ENCODE measurements around the gene LRRC63.

The LRRC63 gene

DNA sequence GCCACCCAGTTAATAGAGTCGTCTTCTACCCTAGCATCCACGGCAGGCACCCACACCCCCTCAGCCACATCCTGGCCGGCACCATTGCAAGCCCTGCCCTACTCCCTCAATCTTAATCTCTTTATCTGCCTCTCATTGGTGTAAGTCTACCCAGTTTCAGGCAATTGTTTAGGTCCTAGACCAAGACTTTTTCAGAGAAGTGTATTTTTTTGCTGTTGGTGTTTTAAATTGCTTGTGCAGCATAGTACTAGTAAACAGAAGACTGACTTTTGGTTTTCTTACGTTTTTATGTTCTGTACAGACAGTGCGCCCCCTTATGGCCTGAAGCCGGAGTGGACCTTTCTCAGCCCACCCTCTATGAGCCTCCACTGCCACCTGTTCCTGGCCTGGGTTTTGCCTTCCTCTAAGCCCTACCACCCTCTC, 27.4 kb upstream of the LRRC63 start:
- no peak overlapping the region for H3K27ac ChIP-seq (replicated peaks; ENCODE audit: low read length)
- H2BK5ac ChIP-seq (ENCODE audit: low read length) = no peak overlapping the region
- DNase-seq (ENCODE audit: low spot score) = no peak
- H3K4ac ChIP-seq (ENCODE audit: low read length) = no peak overlapping the region
- no peak overlapping the region for H3K9ac ChIP-seq (ENCODE audit: low read depth, low read length, poor library complexity)
- no peak overlapping the region for H2BK12ac ChIP-seq (ENCODE audit: low read length)
- H3K18ac ChIP-seq (ENCODE audit: low read length) = no peak overlapping the region
- no peak overlapping the region for H4K91ac ChIP-seq (ENCODE audit: low read depth, low read length, poor library complexity)
- peak overlapping the region; percentile 24 for H2AFZ ChIP-seq (ENCODE audit: low read length)
- no peak overlapping the region for H3K14ac ChIP-seq (ENCODE audit: low read length)
- H3K23ac ChIP-seq (ENCODE audit: low read depth, low read length, poor library complexity) = no peak overlapping the region
- H2BK15ac ChIP-seq (ENCODE audit: low read length) = no peak overlapping the region
- no peak overlapping the region for H4K8ac ChIP-seq (ENCODE audit: low read depth, low read length)
- no peak overlapping the region for H3K4me3 ChIP-seq (ENCODE audit: low read length in 2 of 2)
- no peaks in the 10 kb centered on the region for H3K27me3 ChIP-seq (ENCODE audit: control insufficient read depth in 3 of 3, insufficient read depth in 3 of 3, low read depth in 1 of 3, low read length in 3 of 3)
- no peaks in the 10 kb centered on the region for H3K79me1 ChIP-seq (ENCODE audit: low read depth, low read length)
- no peaks in the 10 kb centered on the region for H3K9me3 ChIP-seq (replicated peaks in 1 of 2; ENCODE audit: control insufficient read depth in 2 of 2, insufficient read depth in 1 of 2, low read depth in 1 of 2, low read length in 2 of 2)
- no peak overlapping the region for H2BK120ac ChIP-seq (ENCODE audit: low read depth, low read length)
- H3K36me3 ChIP-seq (replicated peaks in 1 of 2; ENCODE audit: control insufficient read depth in 2 of 2, insufficient read depth in 2 of 2, low read length in 2 of 2) = no peaks in the 10 kb centered on the region
- no peaks in the 10 kb centered on the region for H3K4me1 ChIP-seq (ENCODE audit: control insufficient read depth in 2 of 2, insufficient read depth in 1 of 2, low read depth in 1 of 2, low read length in 2 of 2)
- H3K4me2 ChIP-seq (ENCODE audit: insufficient read depth, low read length, poor library complexity, severe bottlenecking) = no peak overlapping the region
- no peak overlapping the region for H2AK5ac ChIP-seq (ENCODE audit: low read depth, low read length)
- WGBS, 2 donors (ENCODE audit: extremely low coverage in 2 of 2, insufficient read length in 2 of 2, insufficient replicate concordance in 1 of 2) = no CpG with 5 or more reads among the region's 6 CpGs

DNA sequence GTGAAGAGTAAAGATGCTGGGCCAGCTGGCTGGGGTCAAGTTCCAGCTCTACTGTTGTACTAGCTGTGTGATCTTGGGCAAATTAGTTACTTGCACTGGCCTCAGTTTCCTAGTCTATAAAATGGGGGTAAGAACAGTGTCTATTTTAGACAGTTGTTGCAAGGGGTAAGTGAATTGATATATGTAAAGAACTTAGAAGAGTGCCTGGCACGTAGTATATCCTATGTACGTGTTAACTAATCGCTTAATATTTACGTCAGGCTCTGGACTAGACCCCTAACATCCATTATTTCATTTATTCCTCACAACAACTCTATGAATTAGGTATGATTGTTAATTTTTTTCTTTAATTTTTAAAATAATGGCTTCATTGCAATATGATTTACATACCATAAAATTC, 26.1 kb upstream of the LRRC63 start:
- Histone ChIP-seq H2AFZ (ENCODE audit: low read length) (no peak overlapping the region), H3K27ac (replicated peaks; ENCODE audit: low read length) (no peak overlapping the region), H3K4me1 (ENCODE audit: control insufficient read depth in 2 of 2, insufficient read depth in 1 of 2, low read depth in 1 of 2, low read length in 2 of 2) (no peaks in the 10 kb centered on the region), H4K8ac (ENCODE audit: low read depth, low read length) (no peak overlapping the region), H3K4me2 (ENCODE audit: insufficient read depth, low read length, poor library complexity, severe bottlenecking) (no peak overlapping the region), H3K18ac (ENCODE audit: low read length) (no peak overlapping the region), H2AK5ac (ENCODE audit: low read depth, low read length) (no peak overlapping the region), H2BK120ac (ENCODE audit: low read depth, low read length) (no peak overlapping the region), H2BK5ac (ENCODE audit: low read length) (no peak overlapping the region), H2BK15ac (ENCODE audit: low read length) (no peak overlapping the region), H3K9ac (ENCODE audit: low read depth, low read length, poor library complexity) (no peak overlapping the region), H3K27me3 (ENCODE audit: control insufficient read depth in 3 of 3, insufficient read depth in 3 of 3, low read depth in 1 of 3, low read length in 3 of 3) (no peaks in the 10 kb centered on the region), H3K36me3 (replicated peaks in 1 of 2; ENCODE audit: control insufficient read depth in 2 of 2, insufficient read depth in 2 of 2, low read length in 2 of 2) (no peaks in the 10 kb centered on the region), H3K79me1 (ENCODE audit: low read depth, low read length) (no peaks in the 10 kb centered on the region), H3K23ac (ENCODE audit: low read depth, low read length, poor library complexity) (no peak overlapping the region), H4K91ac (ENCODE audit: low read depth, low read length, poor library complexity) (no peak overlapping the region), H3K4me3 (ENCODE audit: low read length in 2 of 2) (no peak overlapping the region), H3K14ac (ENCODE audit: low read length) (no peak overlapping the region), H3K4ac (ENCODE audit: low read length) (no peak overlapping the region), H3K9me3 (replicated peaks in 1 of 2; ENCODE audit: control insufficient read depth in 2 of 2, insufficient read depth in 1 of 2, low read depth in 1 of 2, low read length in 2 of 2) (no peaks in the 10 kb centered on the region), H2BK12ac (ENCODE audit: low read length) (no peak overlapping the region)
- WGBS, 2 donors (ENCODE audit: extremely low coverage in 2 of 2, insufficient read length in 2 of 2, insufficient replicate concordance in 1 of 2) = no CpG with 5 or more reads among the region's 4 CpGs
- no peak for DNase-seq (ENCODE audit: low spot score)

- Histone ChIP-seq H2AK5ac (ENCODE audit: low read depth, low read length) (no peak overlapping the region), H3K4me2 (ENCODE audit: insufficient read depth, low read length, poor library complexity, severe bottlenecking) (no peak overlapping the region), H3K36me3 (replicated peaks in 1 of 2; ENCODE audit: control insufficient read depth in 2 of 2, insufficient read depth in 2 of 2, low read length in 2 of 2) (no peaks in the 10 kb centered on the region), H3K79me1 (ENCODE audit: low read depth, low read length) (no peaks in the 10 kb centered on the region), H3K4me3 (ENCODE audit: low read length in 2 of 2) (no peak overlapping the region), H3K27ac (replicated peaks; ENCODE audit: low read length) (no peak overlapping the region), H2AFZ (ENCODE audit: low read length) (no peak overlapping the region), H3K9ac (ENCODE audit: low read depth, low read length, poor library complexity) (no peak overlapping the region), H3K27me3 (ENCODE audit: control insufficient read depth in 3 of 3, insufficient read depth in 3 of 3, low read depth in 1 of 3, low read length in 3 of 3) (no peaks in the 10 kb centered on the region), H3K4me1 (ENCODE audit: control insufficient read depth in 2 of 2, insufficient read depth in 1 of 2, low read depth in 1 of 2, low read length in 2 of 2) (no peaks in the 10 kb centered on the region), H3K18ac (ENCODE audit: low read length) (no peak overlapping the region), H2BK120ac (ENCODE audit: low read depth, low read length) (no peak overlapping the region), H3K23ac (ENCODE audit: low read depth, low read length, poor library complexity) (no peak overlapping the region), H2BK12ac (ENCODE audit: low read length) (no peak overlapping the region), H2BK15ac (ENCODE audit: low read length) (no peak overlapping the region), H3K4ac (ENCODE audit: low read length) (no peak overlapping the region), H2BK5ac (ENCODE audit: low read length) (no peak overlapping the region), H3K9me3 (replicated peaks in 1 of 2; ENCODE audit: control insufficient read depth in 2 of 2, insufficient read depth in 1 of 2, low read depth in 1 of 2, low read length in 2 of 2) (no peaks in the 10 kb centered on the region), H4K91ac (ENCODE audit: low read depth, low read length, poor library complexity) (no peak overlapping the region), H4K8ac (ENCODE audit: low read depth, low read length) (no peak overlapping the region), H3K14ac (ENCODE audit: low read length) (no peak overlapping the region)
- no CpG with 5 or more reads among the region's 1 CpG for WGBS, 2 donors (ENCODE audit: extremely low coverage in 2 of 2, insufficient read length in 2 of 2, insufficient replicate concordance in 1 of 2)
- DNase-seq (ENCODE audit: low spot score) = no peak
Observed at GRCh38 chr13:46192412-46192811, 19.3 kb upstream of the LRRC63 start.

DNA sequence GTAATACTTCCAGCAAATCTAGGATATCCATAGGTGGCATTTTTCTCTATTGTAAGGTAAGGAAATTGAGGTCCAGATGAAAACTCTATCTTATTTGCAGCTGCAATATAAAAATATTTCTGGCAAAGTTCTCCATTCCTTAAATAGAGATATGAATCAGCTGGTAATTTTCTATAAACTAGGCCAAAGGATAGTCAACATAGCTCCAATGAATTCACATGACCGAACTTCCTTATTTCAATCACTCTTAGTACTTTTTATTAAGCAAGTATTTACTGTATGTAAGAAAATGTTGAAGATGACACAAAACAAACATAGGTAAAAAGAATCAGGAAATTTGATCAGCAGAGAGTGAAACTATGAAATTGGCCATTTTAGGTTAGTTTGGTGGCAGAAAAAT, 16.7 kb upstream of the LRRC63 start:
- Histone ChIP-seq H2BK15ac (ENCODE audit: low read length) (no peak overlapping the region), H2BK5ac (ENCODE audit: low read length) (no peak overlapping the region), H3K9me3 (replicated peaks in 1 of 2; ENCODE audit: control insufficient read depth in 2 of 2, insufficient read depth in 1 of 2, low read depth in 1 of 2, low read length in 2 of 2) (no peaks in the 10 kb centered on the region), H3K23ac (ENCODE audit: low read depth, low read length, poor library complexity) (no peak overlapping the region), H3K36me3 (replicated peaks in 1 of 2; ENCODE audit: control insufficient read depth in 2 of 2, insufficient read depth in 2 of 2, low read length in 2 of 2) (no peaks in the 10 kb centered on the region), H3K18ac (ENCODE audit: low read length) (no peak overlapping the region), H4K8ac (ENCODE audit: low read depth, low read length) (no peak overlapping the region), H2BK12ac (ENCODE audit: low read length) (no peak overlapping the region), H3K4me3 (ENCODE audit: low read length in 2 of 2) (no peak overlapping the region), H3K14ac (ENCODE audit: low read length) (no peak overlapping the region), H3K9ac (ENCODE audit: low read depth, low read length, poor library complexity) (no peak overlapping the region), H2AK5ac (ENCODE audit: low read depth, low read length) (no peak overlapping the region), H3K27me3 (ENCODE audit: control insufficient read depth in 3 of 3, insufficient read depth in 3 of 3, low read depth in 1 of 3, low read length in 3 of 3) (peaks cover 0 to 5% (median 0%) of the 10 kb centered on the region in 3 experiments), H2BK120ac (ENCODE audit: low read depth, low read length) (no peak overlapping the region), H3K79me1 (ENCODE audit: low read depth, low read length) (no peaks in the 10 kb centered on the region), H3K27ac (replicated peaks; ENCODE audit: low read length) (no peak overlapping the region), H2AFZ (ENCODE audit: low read length) (no peak overlapping the region), H3K4ac (ENCODE audit: low read length) (no peak overlapping the region), H3K4me2 (ENCODE audit: insufficient read depth, low read length, poor library complexity, severe bottlenecking) (no peak overlapping the region), H4K91ac (ENCODE audit: low read depth, low read length, poor library complexity) (no peak overlapping the region), H3K4me1 (ENCODE audit: control insufficient read depth in 2 of 2, insufficient read depth in 1 of 2, low read depth in 1 of 2, low read length in 2 of 2) (no peaks in the 10 kb centered on the region)
- no CpG with 5 or more reads among the region's 1 CpG for WGBS, 2 donors (ENCODE audit: extremely low coverage in 2 of 2, insufficient read length in 2 of 2, insufficient replicate concordance in 1 of 2)
- DNase-seq (ENCODE audit: low spot score) = no peak
